Choroid plexus epithelial cell (primary cell): Measurements from ENCODE around the gene SHC4.
A peak's percentile ranks its signal among the peaks of the same experiment; 100 is the strongest.

Experiments
- DNase-seq: peaks from one replicate; pipeline ENCODE4 v3.0.0-alpha.2; 2010; ENCODE audit warnings: low read depth
- H3K4me3 ChIP-seq: 2 replicates; pipeline ENCODE4 v1.5.1; 2011; ENCODE audit warnings: low read depth, mild to moderate bottlenecking, control low read depth, low read length, moderate library complexity
- CTCF ChIP-seq: conservative IDR thresholded peaks from 2 replicates; pipeline ENCODE4 v1.5.1; 2011; ENCODE audit warnings: low read depth, mild to moderate bottlenecking, control low read depth, inconsistent platforms, low read length, moderate library complexity

SHC4 gene

GRCh38 chr15:48883699-48884098 is 80.0 kb downstream of the SHC4 start:
- no peak for DNase-seq
- TF ChIP-seq CTCF: no peak
- H3K4me3 ChIP-seq: no peak overlapping the region

- DNase-seq: no peak
- no peak overlapping the region for H3K4me3 ChIP-seq
- no peak for TF ChIP-seq CTCF
Observed at GRCh38 chr15:48880070-48880634, 83.6 kb downstream of the SHC4 start.

GRCh38 chr15:48877630-48878595 is 85.8 kb downstream of the SHC4 start, which contains the start of gene EID1:
Gene EID1, plus strand, starts transcription at chr15:48878134. Its CDS starts 43 bp downstream, at chr15:48878177.
- TF ChIP-seq CTCF: no peak
- H3K4me3 ChIP-seq: peak within 1 kb of the TSS; percentile 97
- DNase-seq: peak; percentile 98

GRCh38 chr15:48876057-48876456 is 87.7 kb downstream of the SHC4 start:
- H3K4me3 ChIP-seq: no peak overlapping the region
- no peak for TF ChIP-seq CTCF
- no peak for DNase-seq

GRCh38 chr15:48875241-48875960 is 88.3 kb downstream of the SHC4 start:
- DNase-seq: no peak
- H3K4me3 ChIP-seq: no peak overlapping the region
- no peak for TF ChIP-seq CTCF

- H3K4me3 ChIP-seq: no peak overlapping the region
- no peak for TF ChIP-seq CTCF
- no peak for DNase-seq
Observed at GRCh38 chr15:48872632-48873031, 91.1 kb downstream of the SHC4 start.
